GM06990 (cell line): ENCODE results near the gene TMEM272.
A peak's percentile ranks its signal among the peaks of the same experiment; 100 is the strongest.

ENCODE experiments used
- DNase-seq: peaks from one replicate; pipeline ENCODE4 v3.0.0-alpha.2; 2011; ENCODE audit not compliant: insufficient read length; ENCODE audit errors: extremely low read depth
- H3K27me3 ChIP-seq: replicated peaks from 2 replicates; pipeline ENCODE4 v1.6.0; 2011; ENCODE audit warnings: low read length; ENCODE audit not compliant: control insufficient read depth, insufficient read depth
- H3K36me3 ChIP-seq: 2 replicates; pipeline ENCODE4 v1.5.1; 2011; ENCODE audit warnings: low read length; ENCODE audit not compliant: control insufficient read depth, insufficient read depth
- H3K4me3 ChIP-seq: replicated peaks from 2 replicates; pipeline ENCODE4 v1.5.1; 2011; ENCODE audit warnings: low read depth, mild to moderate bottlenecking, control low read depth, low read length
- CTCF ChIP-seq: IDR thresholded peaks from 2 replicates; pipeline ENCODE4 v1.5.1; 2011; ENCODE audit warnings: low read length, control low read depth, mild to moderate bottlenecking, inconsistent platforms; ENCODE audit not compliant: insufficient read depth, poor library complexity, severe bottlenecking

TMEM272 gene

GRCh38 chr13:51804295-51805172 lies 40.4 kb downstream of the TMEM272 start:
- H3K4me3 ChIP-seq, result peak overlapping the region; percentile 80
- DNase-seq, result no peak
- TF ChIP-seq CTCF, result no peak
- no peaks in the 10 kb centered on the region for H3K27me3 ChIP-seq
- H3K36me3 ChIP-seq, result no peaks in the 10 kb centered on the region

- peak within 1 kb of the TSS; percentile 80 for H3K4me3 ChIP-seq
- TF ChIP-seq CTCF, result peak; percentile 18
- DNase-seq, result peak; percentile 88
Measured at GRCh38 chr13:51803422-51804294, 41.3 kb downstream of the TMEM272 start, which contains the start of gene DHRS12. Gene DHRS12 (minus strand): TSS chr13:51804163. CDS start chr13:51799659, 4,504 bp downstream.

GRCh38 chr13:51802631-51803418 lies 42.2 kb downstream of the TMEM272 start:
- DNase-seq, result no peak
- Histone ChIP-seq H3K27me3 (no peaks in the 10 kb centered on the region), H3K36me3 (no peaks in the 10 kb centered on the region), H3K4me3 (peak overlapping the region; percentile 80)
- no peak for TF ChIP-seq CTCF

More at GRCh38 chr13:51803422-51804294, 41.3 kb downstream of the TMEM272 start, which contains the start of gene DHRS12:
- H3K27me3 ChIP-seq, result no peaks in the 10 kb centered on the region
- no peaks in the 10 kb centered on the region for H3K36me3 ChIP-seq

- Histone ChIP-seq H3K36me3 (no peaks in the 10 kb centered on the region), H3K4me3 (no peak overlapping the region), H3K27me3 (no peaks in the 10 kb centered on the region)
- no peak for TF ChIP-seq CTCF
- DNase-seq, result no peak
Measured at GRCh38 chr13:51801631-51802099, 43.3 kb downstream of the TMEM272 start.

GRCh38 chr13:51800486-51800885 lies 44.5 kb downstream of the TMEM272 start:
- DNase-seq, result no peak
- Histone ChIP-seq H3K27me3 (no peaks in the 10 kb centered on the region), H3K4me3 (no peak overlapping the region), H3K36me3 (no peaks in the 10 kb centered on the region)
- TF ChIP-seq CTCF, result no peak
